Stomach (tissue), 9 donors: ENCODE results near the gene EIF4G3. TPM values are rescaled to one million over a fixed set of nuclear protein-coding genes. Genes with fewer than 3 reads are reported as not detected.
"Not testable (repeated sequence)": the region's sequence is repeated elsewhere in the genome, so short reads cannot be mapped to it uniquely, and the experiment has no call there.

Experiments
- DNase-seq, 2 donors: peaks; one replicate each; pipeline versions ENCODE4 v3.0.0 to v3.0.0-alpha.2; 2013 to 2019
- H3K27ac ChIP-seq, 5 donors: fragments of 200-600 bp in 4 of 5; sonication (generic) in 4 of 5; one replicate each; pipeline ENCODE4 v1.5.1; 2013 to 2019; ENCODE audit warnings: mild to moderate bottlenecking in 1 of 5, moderate library complexity in 1 of 5
- H3K27me3 ChIP-seq, 3 donors: fragments of 200-600 bp; sonication (generic); one replicate each; pipeline ENCODE4 v1.5.1; 2017 to 2019; ENCODE audit warnings: mixed run types in 1 of 3
- H3K36me3 ChIP-seq, 4 donors: fragments of 200-600 bp; sonication (generic); 1 replicate in 3 of 4; 2 replicates in 1 of 4; pipeline ENCODE4 v1.5.1; 2016 to 2019
- H3K4me1 ChIP-seq, 4 donors: fragments of 200-600 bp; sonication (generic); one replicate each; pipeline ENCODE4 v1.5.1; 2016 to 2019
- H3K4me3 ChIP-seq, 4 donors: fragments of 200-600 bp; sonication (generic) in 3 of 4; one replicate each; pipeline ENCODE4 v1.5.1; 2016 to 2019; ENCODE audit warnings: mild to moderate bottlenecking in 1 of 4
- H3K9me3 ChIP-seq, 4 donors: fragments of 200-600 bp; sonication (generic); one replicate each; pipeline ENCODE4 v1.5.1; 2016 to 2019
- EP300 ChIP-seq: sonication (generic); formaldehyde crosslinking; IDR thresholded peaks from one replicate; pipeline ENCODE4 v1.6.1; 2017; ENCODE audit warnings: antibody characterized with exemption
- POLR2A ChIP-seq, 4 donors: fragments of 450-650 bp; IDR thresholded peaks; one replicate each; pipeline ENCODE4 v1.6.1; 2016; ENCODE audit warnings: antibody characterized with exemption in 4 of 4, control low read depth in 2 of 4, mild to moderate bottlenecking in 1 of 4, moderate library complexity in 1 of 4
- POLR2AphosphoS5 ChIP-seq, 3 donors: sonication (generic); formaldehyde crosslinking; IDR thresholded peaks; one replicate each; pipeline ENCODE4 v1.6.1; 2016; ENCODE audit warnings: antibody characterized with exemption in 3 of 3
- WGBS, 5 donors: extraction: QIAGEN DNeasy Blood & Tissue Kit in 3 of 5; methylation state at CpG; one replicate each; pipeline versions ENCODE4 v1.1.5 to v1.1.7; 2013 to 2018; 5-methylcytosine and 5-hydroxymethylcytosine counted together
- intact Hi-C: fragments of 100-400 bp; cut with DNase I; formaldehyde crosslinking; loops from one replicate; pipeline ENCODE4 v1.15.1; 2023; ENCODE audit warnings: low total_unique reads
- polyA plus RNA-seq, 3 donors: library from polyadenylated mRNA; stranded (reverse); fragments of 200-250 nt; gene quantifications; one replicate each; pipeline ENCODE4 v1.2.3, GENCODE V29; 2013
- total RNA-seq, 5 donors: library from RNA; depleted of rRNA; stranded (reverse); fragments of >200 nt; gene quantifications; one replicate each; pipeline versions ENCODE4 v1.1.0 to v1.2.3, GENCODE V29; 2014 to 2016
- TF ChIP-seq, protein P1 (sequence below), 7 experiments: fragments of 450-650 bp in 4 of 7; fragments of 200-600 bp in 3 of 7; sonication (generic) in 3 of 7; IDR thresholded peaks; one replicate each; pipeline ENCODE4 v1.5.1; 2016 to 2019; ENCODE audit warnings: antibody characterized with exemption in 7 of 7, control low read depth in 2 of 7, mild to moderate bottlenecking in 1 of 7
- donor health status: healthy with polysubstance abuse.
- donor health status: Bipolar disorder and iron deficiency.
- donor health status: healthy.

The EIF4G3 gene
- total and polyA plus RNA-seq, 8 donors: 6.3 to 63.3 (median 44.7) TPM

DNA sequence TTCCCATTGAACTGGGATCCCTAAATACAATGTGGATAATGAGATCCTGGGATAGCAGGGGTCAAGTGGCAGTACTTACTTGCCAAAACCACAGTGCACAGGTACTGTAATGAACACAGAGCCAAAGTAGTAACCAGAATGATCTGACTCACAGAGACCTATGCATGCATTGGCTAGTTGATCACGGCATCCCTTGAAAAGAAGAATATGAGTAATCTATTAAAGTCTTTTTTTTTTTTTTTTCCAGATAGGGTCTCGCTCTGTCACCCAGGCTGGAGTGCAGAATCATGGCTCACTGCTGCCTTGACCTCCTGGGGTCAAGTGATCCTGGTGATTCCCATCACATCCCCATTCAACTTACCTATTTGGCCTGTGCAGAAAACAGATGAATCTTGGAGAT, 29.4 kb upstream of the EIF4G3 start:
- Histone ChIP-seq H3K27ac (no peak overlapping the region), H3K36me3 (no peaks in the 10 kb centered on the region), H3K4me3 (no peak overlapping the region), H3K9me3 (no peaks in the 10 kb centered on the region), H3K27me3 (no peaks in the 10 kb centered on the region), H3K4me1 (no peaks in the 10 kb centered on the region)
- intact Hi-C loops: no loop called here
- TF ChIP-seq POLR2A (IDR thresholded peaks at IDR 0.05): no peak
- no peak for TF ChIP-seq POLR2AphosphoS5 (IDR thresholded peaks at IDR 0.05)
- no peak for TF ChIP-seq EP300
- TF ChIP-seq, protein P1, sequence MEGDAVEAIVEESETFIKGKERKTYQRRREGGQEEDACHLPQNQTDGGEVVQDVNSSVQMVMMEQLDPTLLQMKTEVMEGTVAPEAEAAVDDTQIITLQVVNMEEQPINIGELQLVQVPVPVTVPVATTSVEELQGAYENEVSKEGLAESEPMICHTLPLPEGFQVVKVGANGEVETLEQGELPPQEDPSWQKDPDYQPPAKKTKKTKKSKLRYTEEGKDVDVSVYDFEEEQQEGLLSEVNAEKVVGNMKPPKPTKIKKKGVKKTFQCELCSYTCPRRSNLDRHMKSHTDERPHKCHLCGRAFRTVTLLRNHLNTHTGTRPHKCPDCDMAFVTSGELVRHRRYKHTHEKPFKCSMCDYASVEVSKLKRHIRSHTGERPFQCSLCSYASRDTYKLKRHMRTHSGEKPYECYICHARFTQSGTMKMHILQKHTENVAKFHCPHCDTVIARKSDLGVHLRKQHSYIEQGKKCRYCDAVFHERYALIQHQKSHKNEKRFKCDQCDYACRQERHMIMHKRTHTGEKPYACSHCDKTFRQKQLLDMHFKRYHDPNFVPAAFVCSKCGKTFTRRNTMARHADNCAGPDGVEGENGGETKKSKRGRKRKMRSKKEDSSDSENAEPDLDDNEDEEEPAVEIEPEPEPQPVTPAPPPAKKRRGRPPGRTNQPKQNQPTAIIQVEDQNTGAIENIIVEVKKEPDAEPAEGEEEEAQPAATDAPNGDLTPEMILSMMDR (IDR thresholded peaks at IDR 0.05): no peak
- DNase-seq: no peak
- 71 to 84% (median 74%) methylated on average over 2 of the region's 2 CpGs for WGBS, 5 donors

DNA sequence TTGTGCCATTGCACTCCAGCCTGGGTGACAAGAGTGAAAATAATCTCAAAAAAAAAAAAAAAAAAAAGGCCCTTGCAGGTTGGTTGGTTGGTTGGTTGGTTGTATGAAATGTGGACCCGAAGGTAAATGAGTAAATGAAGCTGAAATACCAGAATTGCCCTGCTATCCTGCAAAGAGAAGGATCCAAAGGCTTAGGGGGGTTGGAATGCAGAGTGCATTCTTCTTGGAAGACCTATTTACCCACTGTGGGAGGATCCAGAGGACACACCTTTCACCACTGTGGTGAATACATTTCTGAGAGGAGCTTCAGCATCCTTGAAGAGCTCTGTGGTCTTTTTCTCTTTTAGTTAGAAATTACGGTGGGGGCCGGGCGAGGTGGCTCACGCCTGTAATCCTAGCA, 28.7 kb upstream of the EIF4G3 start:
- Histone ChIP-seq H3K27me3 (no peaks in the 10 kb centered on the region), H3K4me3 (no peak overlapping the region), H3K27ac (no peak overlapping the region), H3K36me3 (no peaks in the 10 kb centered on the region), H3K4me1 (no peaks in the 10 kb centered on the region), H3K9me3 (no peaks in the 10 kb centered on the region)
- WGBS, 5 donors: 87 to 92% (median 89%) methylated on average over 5 of the region's 5 CpGs
- TF ChIP-seq EP300 (no peak), POLR2A (IDR thresholded peaks at IDR 0.05) (no peak), POLR2AphosphoS5 (IDR thresholded peaks at IDR 0.05) (no peak)
- TF ChIP-seq, protein P1 (IDR thresholded peaks at IDR 0.05): no peak
- intact Hi-C loops: no loop called here
- no peak for DNase-seq

DNA sequence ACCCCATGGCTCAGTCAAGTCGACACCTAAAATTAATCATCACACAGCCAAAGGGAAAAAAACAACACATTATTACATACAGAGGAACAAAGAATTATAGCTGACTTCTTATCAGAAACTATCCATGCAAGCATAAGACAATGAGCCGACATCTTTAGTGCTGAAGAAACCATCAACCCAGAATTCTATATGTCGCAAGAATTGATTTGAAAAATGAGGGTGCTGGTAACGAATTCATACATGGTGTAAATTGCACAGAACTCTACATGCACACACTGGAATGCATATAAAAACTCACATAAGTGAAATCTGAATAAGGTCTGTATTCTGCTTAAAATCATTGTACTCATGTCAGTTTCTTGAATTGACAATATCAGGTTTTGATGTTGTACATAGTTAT, 25.0 kb upstream of the EIF4G3 start:
- H3K27me3 ChIP-seq: peaks cover 0 to 10% (median 0%) of the 10 kb centered on the region in 3 donors
- H3K36me3 ChIP-seq: no peaks in the 10 kb centered on the region
- TF ChIP-seq, protein P1 (IDR thresholded peaks at IDR 0.05): no peak
- TF ChIP-seq POLR2AphosphoS5 (IDR thresholded peaks at IDR 0.05): no peak
- TF ChIP-seq EP300: no peak
- TF ChIP-seq POLR2A (IDR thresholded peaks at IDR 0.05): no peak
- no peak overlapping the region for H3K27ac ChIP-seq
- H3K4me1 ChIP-seq: no peaks in the 10 kb centered on the region
- intact Hi-C loops: no loop called here
- no peak overlapping the region for H3K4me3 ChIP-seq
- H3K9me3 ChIP-seq: no peaks in the 10 kb centered on the region
- no peak for DNase-seq
- 85 to 93% (median 92%) methylated on average over 4 of the region's 4 CpGs for WGBS, 5 donors

DNA sequence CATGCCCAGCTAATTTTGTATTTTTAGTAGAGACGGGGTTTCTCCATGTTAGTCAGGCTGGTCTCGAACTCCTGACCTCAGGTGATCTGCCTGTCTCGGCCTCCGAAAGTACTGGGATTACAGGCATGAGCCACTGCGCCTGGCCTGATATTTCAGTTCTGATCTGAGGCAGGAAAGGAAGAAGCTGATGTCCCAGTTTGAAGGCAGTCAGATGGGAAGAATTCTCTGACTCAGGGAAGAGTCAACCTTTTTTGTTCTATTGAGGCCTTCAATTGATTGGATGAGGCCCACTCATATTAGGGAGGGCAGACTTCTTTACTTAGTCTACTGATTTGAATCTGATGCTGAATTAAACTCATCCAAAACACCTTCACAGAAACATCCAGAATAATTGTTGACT, 24.5 kb upstream of the EIF4G3 start:
- 94 to 98% (median 97%) methylated on average over 5 of the region's 5 CpGs for WGBS, 5 donors

DNA sequence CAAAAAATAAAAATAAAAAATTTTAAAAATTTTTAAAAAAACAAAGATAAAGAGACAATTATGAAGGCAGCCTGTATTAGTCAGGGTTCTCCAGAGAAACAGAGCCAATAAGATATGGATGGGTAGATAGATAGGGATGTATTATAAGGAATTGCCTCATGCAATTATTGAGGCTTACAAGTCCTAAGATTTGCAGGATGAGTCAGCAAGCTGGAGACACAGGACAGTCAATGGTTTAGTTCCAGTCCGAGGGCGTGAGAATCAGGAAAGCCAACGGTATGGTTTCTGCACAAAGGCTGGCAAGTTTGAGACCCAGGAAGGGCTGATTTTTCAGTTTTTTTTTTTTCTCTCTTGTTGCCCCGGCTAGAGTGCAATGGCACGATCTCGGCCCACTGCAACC, 24.1 kb upstream of the EIF4G3 start:
- WGBS, 5 donors: 89 to 93% (median 92%) methylated on average over 6 of the region's 6 CpGs
- Histone ChIP-seq H3K9me3 (no peaks in the 10 kb centered on the region), H3K4me1 (no peaks in the 10 kb centered on the region), H3K36me3 (no peaks in the 10 kb centered on the region), H3K4me3 (no peak overlapping the region), H3K27ac (no peak overlapping the region), H3K27me3 (peaks cover 0 to 10% (median 0%) of the 10 kb centered on the region in 3 donors)
- intact Hi-C loops: no loop called here
- TF ChIP-seq EP300 (no peak), POLR2AphosphoS5 (IDR thresholded peaks at IDR 0.05) (no peak), POLR2A (IDR thresholded peaks at IDR 0.05) (no peak)
- TF ChIP-seq, protein P1 (IDR thresholded peaks at IDR 0.05): no peak
- DNase-seq: no peak

More for the DNA sequence above, 24.5 kb upstream of the EIF4G3 start:
- intact Hi-C loops, DNase-seq, H3K4me3 ChIP-seq, H3K4me1 ChIP-seq, H3K27ac ChIP-seq, H3K9me3 ChIP-seq, H3K36me3 ChIP-seq: not testable (repeated sequence)
- peaks cover 0 to 10% (median 0%) of the 10 kb centered on the region in 3 donors for H3K27me3 ChIP-seq
